Activated CD4-positive, alpha-beta T cell treated with anti-CD3 and anti-CD28 coated beads, Interleukin-2, amount 10 ng/mL, durations not matched to agents 24 days and 14 days (primary cell): ENCODE measurements around the gene ABLIM2. TPM values are rescaled to one million over a fixed set of nuclear protein-coding genes. Genes with fewer than 3 reads are reported as not detected.
A peak's percentile ranks its signal among the peaks of the same experiment; 100 is the strongest.

Source experiments
- DNase-seq: peaks from one replicate; pipeline ENCODE4 v3.0.0; 2022
- H3K27ac Mint-ChIP-seq: one replicate; pipeline ENCODE4 v1.8.0; 2022; ENCODE audit warnings: mild to moderate bottlenecking, mixed read lengths
- H3K27me3 Mint-ChIP-seq: one replicate; pipeline ENCODE4 v1.8.0; 2022; ENCODE audit warnings: mixed read lengths
- H3K36me3 Mint-ChIP-seq: one replicate; pipeline ENCODE4 v1.8.0; 2022; ENCODE audit warnings: low read depth, mild to moderate bottlenecking, mixed read lengths
- H3K4me1 Mint-ChIP-seq: one replicate; pipeline ENCODE4 v1.8.0; 2021; ENCODE audit warnings: mixed read lengths
- H3K4me3 Mint-ChIP-seq: one replicate; pipeline ENCODE4 v1.8.0; 2022; ENCODE audit warnings: mild to moderate bottlenecking, moderate library complexity, mixed read lengths
- H3K9me3 Mint-ChIP-seq: one replicate; pipeline ENCODE4 v1.8.0; 2021; ENCODE audit warnings: mixed read lengths
- intact Hi-C: fragments of 100-400 bp; cut with micrococcal nuclease; formaldehyde crosslinking; loops from one replicate; pipeline ENCODE4 v1.15.1; 2023
- total RNA-seq: library from RNA; stranded (reverse); gene quantifications from 2 replicates; pipeline ENCODE4 v1.2.3, GENCODE V29; 2022

Gene ABLIM2
- total RNA-seq, 1 donor from 2014 or later = 0.63 TPM

- no peaks in the 10 kb centered on the region for H3K36me3 Mint-ChIP-seq
- H3K4me1 Mint-ChIP-seq = peaks cover 35% of the 10 kb centered on the region
- intact Hi-C loops = loop anchor here (1.0 kb wide), 1 partner anchor 40 kb away; no protein-coding TSS in a partner anchor
- peak; percentile 92 for DNase-seq
- peaks cover 4% of the 10 kb centered on the region for H3K27me3 Mint-ChIP-seq
- no peaks in the 10 kb centered on the region for H3K9me3 Mint-ChIP-seq
- peak within 1 kb of the TSS; percentile 95 for H3K4me3 Mint-ChIP-seq
- peak within 1 kb of the TSS; percentile 88 for H3K27ac Mint-ChIP-seq
Observed at GRCh38 chr4:8198906-8199593, 40.4 kb upstream of the ABLIM2 start, which contains the start of gene SH3TC1. SH3TC1 (plus strand) TSS chr4:8199290; CDS start chr4:8205195, 5,905 bp downstream.

- Mint-ChIP-seq H3K4me3 (peak overlapping the region; percentile 95), H3K4me1 (peaks cover 35% of the 10 kb centered on the region), H3K36me3 (no peaks in the 10 kb centered on the region), H3K9me3 (no peaks in the 10 kb centered on the region), H3K27me3 (peaks cover 4% of the 10 kb centered on the region), H3K27ac (peak overlapping the region; percentile 81)
- DNase-seq = no peak
- intact Hi-C loops = no loop called here
Observed at GRCh38 chr4:8198206-8198905, 39.7 kb upstream of the ABLIM2 start.

- H3K4me1 Mint-ChIP-seq = peaks cover 32% of the 10 kb centered on the region
- intact Hi-C loops = no loop called here
- H3K36me3 Mint-ChIP-seq = no peaks in the 10 kb centered on the region
- H3K27me3 Mint-ChIP-seq = peaks cover 4% of the 10 kb centered on the region
- H3K27ac Mint-ChIP-seq = no peak overlapping the region
- H3K4me3 Mint-ChIP-seq = no peak overlapping the region
- no peaks in the 10 kb centered on the region for H3K9me3 Mint-ChIP-seq
- no peak for DNase-seq
Observed at GRCh38 chr4:8197521-8197920, 38.9 kb upstream of the ABLIM2 start.

- H3K36me3 Mint-ChIP-seq = no peaks in the 10 kb centered on the region
- peaks cover 20% of the 10 kb centered on the region for H3K4me1 Mint-ChIP-seq
Observed at GRCh38 chr4:8195841-8196458, 37.3 kb upstream of the ABLIM2 start.

GRCh38 chr4:8195431-8195830, 36.8 kb upstream of the ABLIM2 start:
- Mint-ChIP-seq H3K27me3 (peaks cover 4% of the 10 kb centered on the region), H3K9me3 (no peaks in the 10 kb centered on the region), H3K36me3 (no peaks in the 10 kb centered on the region), H3K4me3 (no peak overlapping the region), H3K27ac (no peak overlapping the region), H3K4me1 (peaks cover 16% of the 10 kb centered on the region)
- intact Hi-C loops = no loop called here
- no peak for DNase-seq

More at GRCh38 chr4:8195841-8196458, 37.3 kb upstream of the ABLIM2 start:
- DNase-seq = no peak
- peak overlapping the region; percentile 29 for H3K27ac Mint-ChIP-seq
- no peaks in the 10 kb centered on the region for H3K9me3 Mint-ChIP-seq
- H3K27me3 Mint-ChIP-seq = peaks cover 4% of the 10 kb centered on the region
- intact Hi-C loops = no loop called here
- H3K4me3 Mint-ChIP-seq = no peak overlapping the region

- Mint-ChIP-seq H3K4me1 (peaks cover 11% of the 10 kb centered on the region), H3K27ac (no peak overlapping the region)
- intact Hi-C loops = no loop called here
Observed at GRCh38 chr4:8194306-8195242, 36.0 kb upstream of the ABLIM2 start.

GRCh38 chr4:8192748-8193738, 34.4 kb upstream of the ABLIM2 start:
- Mint-ChIP-seq H3K36me3 (no peaks in the 10 kb centered on the region), H3K4me3 (no peak overlapping the region), H3K4me1 (no peaks in the 10 kb centered on the region), H3K27ac (no peak overlapping the region), H3K9me3 (no peaks in the 10 kb centered on the region), H3K27me3 (peaks cover 4% of the 10 kb centered on the region)
- DNase-seq = peak; percentile 78
- intact Hi-C loops = no loop called here

More at GRCh38 chr4:8194306-8195242, 36.0 kb upstream of the ABLIM2 start:
- no peak for DNase-seq
- no peaks in the 10 kb centered on the region for H3K9me3 Mint-ChIP-seq
- peaks cover 4% of the 10 kb centered on the region for H3K27me3 Mint-ChIP-seq
- no peak overlapping the region for H3K4me3 Mint-ChIP-seq
- H3K36me3 Mint-ChIP-seq = no peaks in the 10 kb centered on the region

- Mint-ChIP-seq H3K27me3 (peaks cover 4% of the 10 kb centered on the region), H3K9me3 (no peaks in the 10 kb centered on the region), H3K27ac (no peak overlapping the region), H3K4me1 (no peaks in the 10 kb centered on the region), H3K4me3 (no peak overlapping the region), H3K36me3 (no peaks in the 10 kb centered on the region)
- intact Hi-C loops = no loop called here
- DNase-seq = no peak
Observed at GRCh38 chr4:8191136-8191747, 32.6 kb upstream of the ABLIM2 start.

GRCh38 chr4:8189551-8190466, 31.2 kb upstream of the ABLIM2 start:
- no peak for DNase-seq
- Mint-ChIP-seq H3K27ac (no peak overlapping the region), H3K4me1 (no peaks in the 10 kb centered on the region), H3K36me3 (no peaks in the 10 kb centered on the region), H3K9me3 (no peaks in the 10 kb centered on the region), H3K27me3 (no peaks in the 10 kb centered on the region), H3K4me3 (no peak overlapping the region)
- intact Hi-C loops = no loop called here

- no peaks in the 10 kb centered on the region for H3K9me3 Mint-ChIP-seq
- H3K27ac Mint-ChIP-seq = no peak overlapping the region
- H3K27me3 Mint-ChIP-seq = no peaks in the 10 kb centered on the region
- no peaks in the 10 kb centered on the region for H3K4me1 Mint-ChIP-seq
- H3K36me3 Mint-ChIP-seq = no peaks in the 10 kb centered on the region
- DNase-seq = no peak
- H3K4me3 Mint-ChIP-seq = no peak overlapping the region
- intact Hi-C loops = no loop called here
Observed at GRCh38 chr4:8188743-8189550, 30.3 kb upstream of the ABLIM2 start.

- no peaks in the 10 kb centered on the region for H3K36me3 Mint-ChIP-seq
- DNase-seq = no peak
- H3K9me3 Mint-ChIP-seq = no peaks in the 10 kb centered on the region
- H3K4me3 Mint-ChIP-seq = no peak overlapping the region
- H3K4me1 Mint-ChIP-seq = no peaks in the 10 kb centered on the region
- intact Hi-C loops = no loop called here
- H3K27me3 Mint-ChIP-seq = no peaks in the 10 kb centered on the region
- H3K27ac Mint-ChIP-seq = no peak overlapping the region
Observed at GRCh38 chr4:8188085-8188484, 29.5 kb upstream of the ABLIM2 start.
